ENCODE data around the gene LPCAT1.

The LPCAT1 gene

DNA sequence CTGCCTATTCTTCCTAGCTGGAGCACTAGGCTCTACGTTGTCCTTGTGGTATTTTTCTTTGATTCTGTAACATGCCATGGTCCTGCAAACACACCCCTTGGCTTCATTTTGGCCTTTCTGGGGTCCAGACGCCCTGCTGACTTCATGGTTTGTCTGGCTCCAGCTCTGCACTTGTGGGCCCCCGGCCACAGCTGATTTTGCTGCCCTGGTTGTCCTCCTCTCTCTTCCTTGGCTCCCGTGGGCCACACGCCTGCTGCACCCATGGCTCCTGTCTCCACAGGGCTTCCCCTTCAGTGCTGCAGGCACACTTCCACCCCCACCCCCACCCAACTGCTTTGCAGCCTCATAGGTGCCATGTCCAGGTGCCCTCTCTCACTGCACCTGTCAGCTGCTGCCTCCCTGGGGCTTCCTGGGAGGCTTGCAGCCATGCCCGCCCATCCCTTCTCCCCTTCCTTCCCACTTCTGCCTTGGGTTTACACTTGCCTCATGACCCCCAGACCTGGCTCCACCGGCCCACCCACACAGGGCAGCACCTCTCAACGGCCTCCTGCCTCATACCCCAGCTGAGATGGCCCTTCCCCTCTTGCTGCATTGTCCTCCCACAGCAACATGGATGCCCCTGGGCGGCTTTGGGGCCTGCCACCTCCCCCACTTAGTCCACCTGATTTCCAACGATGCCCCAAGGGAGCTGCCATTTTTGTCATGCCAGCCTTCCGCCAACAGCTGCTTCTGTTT, 104.1 kb downstream of the LPCAT1 start:
- TF ChIP-seq CTCF (IDR thresholded peaks at IDR 0.05; ENCODE audit: low read depth, low read length) = no peak
- DNase-seq (ENCODE audit: extremely low read depth, low read depth) = no peak

- no peak for TF ChIP-seq CTCF (IDR thresholded peaks at IDR 0.05; ENCODE audit: low read depth, low read length)
- no peak for DNase-seq (ENCODE audit: extremely low read depth, low read depth)
These were observed 104.9 kb downstream of the LPCAT1 start for GRCh38 chr5:1418921-1419280.

- TF ChIP-seq CTCF (IDR thresholded peaks at IDR 0.05; ENCODE audit: low read depth, low read length) = no peak
- DNase-seq (ENCODE audit: extremely low read depth, low read depth) = no peak
These were observed 105.4 kb downstream of the LPCAT1 start for GRCh38 chr5:1418238-1418920.

GRCh38 chr5:1417586-1418225, 106.1 kb downstream of the LPCAT1 start:
- no peak for TF ChIP-seq CTCF (IDR thresholded peaks at IDR 0.05; ENCODE audit: low read depth, low read length)

DNA sequence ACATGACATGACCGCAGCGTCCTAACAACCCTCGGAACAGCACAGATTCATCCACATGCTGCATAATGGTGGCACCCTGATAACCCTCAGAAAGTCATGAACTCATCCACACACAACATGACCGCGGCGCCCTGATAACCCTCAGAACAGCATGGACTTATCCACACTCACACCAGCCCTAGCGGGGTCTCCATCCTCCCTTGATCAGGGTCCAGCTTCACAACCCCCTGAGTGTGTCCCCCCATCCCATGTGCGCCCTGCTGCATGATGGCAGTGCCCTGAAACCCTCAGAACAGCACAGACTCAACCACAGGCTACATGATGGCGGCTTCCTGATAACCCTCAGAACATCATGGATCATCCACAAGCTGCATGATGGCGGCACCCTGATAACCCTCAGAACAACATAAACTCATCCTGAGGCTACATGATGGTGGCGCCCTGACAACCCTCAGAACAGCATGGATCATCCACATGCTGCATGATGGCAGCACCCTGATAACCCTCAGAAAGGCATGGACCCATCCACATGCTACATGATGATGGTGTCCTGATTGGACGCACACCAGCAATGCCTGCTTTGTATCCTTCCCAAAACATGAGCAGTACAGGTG, 106.8 kb downstream of the LPCAT1 start:
- TF ChIP-seq CTCF (IDR thresholded peaks at IDR 0.05; ENCODE audit: low read depth, low read length) = no peak

More at GRCh38 chr5:1417586-1418225, 106.1 kb downstream of the LPCAT1 start:
- no peak for DNase-seq (ENCODE audit: extremely low read depth, low read depth)

GRCh38 chr5:1415626-1416360, 108.0 kb downstream of the LPCAT1 start:
- DNase-seq (ENCODE audit: extremely low read depth, low read depth) = no peak
- TF ChIP-seq CTCF (IDR thresholded peaks at IDR 0.05; ENCODE audit: low read depth, low read length) = no peak

More for the DNA sequence above, 106.8 kb downstream of the LPCAT1 start:
- DNase-seq (ENCODE audit: extremely low read depth, low read depth) = no peak

Measured in AG09319 (cell line).